ENCODE results near the gene SDR39U1. TPM values are rescaled to one million over a fixed set of nuclear protein-coding genes. Genes with fewer than 3 reads are reported as not detected.

SDR39U1 gene
- total RNA-seq, 2 experiments from 2014 or later, result 71.7 to 74.7 TPM

- Mint-ChIP-seq H3K4me3 (no peak overlapping the region), H3K27me3 (peaks cover 5% of the 10 kb centered on the region), H3K4me1 (ENCODE audit: low read depth) (no peaks in the 10 kb centered on the region), H3K27ac (no peak overlapping the region), H3K9me3 (no peaks in the 10 kb centered on the region), H3K36me3 (ENCODE audit: low read depth) (no peaks in the 10 kb centered on the region)
- Histone ChIP-seq H3K4me3 (ENCODE audit: low read length) (no peak overlapping the region), H3K4me1 (ENCODE audit: insufficient read depth, low read length) (peaks cover under 1% of the 10 kb centered on the region), H3K27me3 (ENCODE audit: control insufficient read depth in 1 of 2, insufficient read depth in 2 of 2, low read length in 2 of 2) (no peaks in the 10 kb centered on the region), H3K27ac (ENCODE audit: low read depth in 1 of 2, low read length in 2 of 2) (no peak overlapping the region), H3K36me3 (ENCODE audit: insufficient read depth, low read length) (no peaks in the 10 kb centered on the region), H3K9me3 (ENCODE audit: control insufficient read depth in 1 of 2, insufficient read depth in 1 of 2, low read length in 2 of 2) (no peaks in the 10 kb centered on the region)
- TF ChIP-seq CTCF (IDR thresholded peaks at IDR 0.05), result no peak
- DNase-seq (no peak), ATAC-seq (ENCODE audit: poor library complexity) (no peak)
- intact Hi-C loops (cut with DNase I, micrococcal nuclease), result loop anchor here in 1 of 2 experiments (5.0 kb wide), 1 partner anchor 35 kb away; no protein-coding TSS in a partner anchor
- CTCF ChIA-PET, result no interaction called here
- POLR2A ChIA-PET, result no interaction called here
Measured at GRCh38 chr14:24416932-24417619, 25.5 kb downstream of the SDR39U1 start.

- Histone ChIP-seq H3K4me1 (ENCODE audit: insufficient read depth, low read length) (no peaks in the 10 kb centered on the region), H3K36me3 (ENCODE audit: insufficient read depth, low read length) (no peaks in the 10 kb centered on the region), H3K27me3 (ENCODE audit: control insufficient read depth in 1 of 2, insufficient read depth in 2 of 2, low read length in 2 of 2) (no peaks in the 10 kb centered on the region), H3K4me3 (ENCODE audit: low read length) (no peak overlapping the region), H3K9me3 (ENCODE audit: control insufficient read depth in 1 of 2, insufficient read depth in 1 of 2, low read length in 2 of 2) (no peaks in the 10 kb centered on the region), H3K27ac (ENCODE audit: low read depth in 1 of 2, low read length in 2 of 2) (no peak overlapping the region)
- ChIA-PET POLR2A (no interaction called here), CTCF (no interaction called here)
- H3K4me1 Mint-ChIP-seq (ENCODE audit: low read depth), result no peaks in the 10 kb centered on the region
- DNase-seq (no peak), ATAC-seq (ENCODE audit: poor library complexity) (no peak)
- no peaks in the 10 kb centered on the region for H3K9me3 Mint-ChIP-seq
- intact Hi-C loops (cut with DNase I, micrococcal nuclease), result loop anchor here in 1 of 2 experiments (5.0 kb wide), 1 partner anchor 34 kb away; no protein-coding TSS in a partner anchor
- peaks cover 5% of the 10 kb centered on the region for H3K27me3 Mint-ChIP-seq
- no peak overlapping the region for H3K4me3 Mint-ChIP-seq
- TF ChIP-seq CTCF (IDR thresholded peaks at IDR 0.05), result no peak
- H3K36me3 Mint-ChIP-seq (ENCODE audit: low read depth), result no peaks in the 10 kb centered on the region
- no peak overlapping the region for H3K27ac Mint-ChIP-seq
Measured at GRCh38 chr14:24416254-24416931, 26.2 kb downstream of the SDR39U1 start.

- H3K4me3 Mint-ChIP-seq, result no peak overlapping the region
- no peaks in the 10 kb centered on the region for H3K36me3 Mint-ChIP-seq (ENCODE audit: low read depth)
- H3K4me3 ChIP-seq (ENCODE audit: low read length), result no peak overlapping the region
- ChIA-PET POLR2A (no interaction called here), CTCF (no interaction called here)
- TF ChIP-seq CTCF (IDR thresholded peaks at IDR 0.05), result no peak
- H3K9me3 Mint-ChIP-seq, result no peaks in the 10 kb centered on the region
- no peaks in the 10 kb centered on the region for H3K36me3 ChIP-seq (ENCODE audit: insufficient read depth, low read length)
- H3K27me3 Mint-ChIP-seq, result peaks cover 5% of the 10 kb centered on the region
- no peaks in the 10 kb centered on the region for H3K4me1 Mint-ChIP-seq (ENCODE audit: low read depth)
- DNase-seq (no peak), ATAC-seq (ENCODE audit: poor library complexity) (no peak)
- H3K9me3 ChIP-seq (ENCODE audit: control insufficient read depth in 1 of 2, insufficient read depth in 1 of 2, low read length in 2 of 2), result no peaks in the 10 kb centered on the region
- intact Hi-C loops (cut with DNase I, micrococcal nuclease), result loop anchor here in 1 of 2 experiments (5.0 kb wide), 1 partner anchor 33 kb away; no protein-coding TSS in a partner anchor
- H3K27ac Mint-ChIP-seq, result no peak overlapping the region
- H3K27ac ChIP-seq (ENCODE audit: low read depth in 1 of 2, low read length in 2 of 2), result no peak overlapping the region
- no peaks in the 10 kb centered on the region for H3K27me3 ChIP-seq (ENCODE audit: control insufficient read depth in 1 of 2, insufficient read depth in 2 of 2, low read length in 2 of 2)
- no peaks in the 10 kb centered on the region for H3K4me1 ChIP-seq (ENCODE audit: insufficient read depth, low read length)
Measured at GRCh38 chr14:24415421-24416253, 26.9 kb downstream of the SDR39U1 start.
